ENCODE data around the gene ERCC2.
"Not testable (repeated sequence)": the region's sequence is repeated elsewhere in the genome, so short reads cannot be mapped to it uniquely, and the experiment has no call there.

ERCC2 gene

DNA sequence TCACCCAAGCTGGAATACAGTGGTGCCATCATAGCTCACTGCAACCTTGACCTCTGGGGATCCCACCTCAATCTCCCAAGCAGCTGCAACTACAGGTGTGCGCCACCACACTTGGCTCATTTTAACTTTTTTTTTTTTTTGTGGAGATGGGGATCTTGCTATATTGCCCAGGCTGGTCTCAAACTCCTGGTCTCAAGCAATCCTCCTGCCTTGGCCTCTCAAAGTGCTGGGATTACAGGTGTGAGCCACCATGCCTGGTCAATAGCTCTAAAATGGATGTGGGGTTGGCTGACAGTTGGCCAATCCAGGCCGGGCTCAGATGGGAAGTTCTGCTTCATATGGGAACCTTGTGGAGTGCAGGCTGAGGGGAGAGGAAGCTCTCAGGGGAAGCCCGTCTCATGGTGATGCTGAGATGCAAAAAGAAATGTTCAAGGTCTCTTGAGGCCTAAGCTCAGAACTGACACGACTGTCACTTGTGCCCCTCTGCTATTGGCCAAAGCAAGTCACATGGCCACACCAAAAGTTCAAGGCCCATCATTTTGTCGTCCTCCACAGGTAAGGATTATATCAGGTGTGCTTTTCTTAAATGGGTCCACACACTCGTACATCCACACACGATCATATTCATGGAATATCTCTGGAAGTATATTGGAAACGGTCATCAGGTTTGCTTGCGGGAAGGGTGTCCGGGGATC, 36.6 kb downstream of the ERCC2 start:
- DNase-seq (ENCODE audit: low read depth), result no peak

GRCh38 chr19:45331411-45331810, 39.0 kb downstream of the ERCC2 start:
- DNase-seq (ENCODE audit: low read depth), result no peak

DNA sequence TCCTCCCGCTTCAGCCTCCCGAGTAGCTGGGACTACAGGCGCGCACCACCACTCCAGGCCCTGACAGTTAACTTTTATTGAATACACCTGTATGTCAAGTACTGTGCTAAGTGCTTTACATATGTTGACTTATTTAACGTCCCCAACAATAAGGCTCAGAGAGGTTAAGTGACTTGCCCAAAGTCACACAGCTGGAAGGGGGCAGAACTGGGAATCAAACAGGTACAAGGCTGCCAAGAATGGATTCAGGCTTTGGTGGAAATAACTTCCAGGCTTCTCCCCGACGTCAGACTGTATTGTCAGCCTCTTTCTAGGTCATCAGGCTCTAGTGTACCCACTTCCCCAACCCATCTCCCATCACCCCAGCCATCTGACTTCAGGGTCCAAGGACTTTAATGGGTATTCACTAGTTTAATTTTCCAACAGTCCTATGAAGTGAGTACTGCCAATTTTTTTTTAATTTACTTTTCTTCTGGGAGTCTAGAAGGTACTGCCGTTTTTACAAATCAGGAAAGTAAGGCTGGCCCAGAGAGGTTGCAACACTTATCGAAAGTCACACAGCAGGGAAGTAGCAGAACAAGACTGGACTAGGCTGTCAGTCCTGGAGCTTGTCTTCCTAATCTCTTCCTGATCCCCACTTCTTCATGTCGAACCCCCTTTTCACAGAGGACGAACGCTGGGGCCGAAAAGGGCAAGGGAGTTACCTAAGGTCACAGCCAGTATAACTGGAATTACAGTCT, 42.8 kb downstream of the ERCC2 start:
- DNase-seq (ENCODE audit: low read depth), result no peak

GRCh38 chr19:45324349-45324907, 45.9 kb downstream of the ERCC2 start:
- DNase-seq (ENCODE audit: low read depth), result no peak

GRCh38 chr19:45323671-45324081, 46.7 kb downstream of the ERCC2 start:
- DNase-seq (ENCODE audit: low read depth), result no peak

GRCh38 chr19:45322744-45323281, 47.6 kb downstream of the ERCC2 start, which contains the start of gene CKM:
Gene CKM, minus strand, starts transcription at chr19:45322875. Its CDS starts 3,162 bp downstream, at chr19:45319713.
- DNase-seq (ENCODE audit: low read depth), result no peak

DNA sequence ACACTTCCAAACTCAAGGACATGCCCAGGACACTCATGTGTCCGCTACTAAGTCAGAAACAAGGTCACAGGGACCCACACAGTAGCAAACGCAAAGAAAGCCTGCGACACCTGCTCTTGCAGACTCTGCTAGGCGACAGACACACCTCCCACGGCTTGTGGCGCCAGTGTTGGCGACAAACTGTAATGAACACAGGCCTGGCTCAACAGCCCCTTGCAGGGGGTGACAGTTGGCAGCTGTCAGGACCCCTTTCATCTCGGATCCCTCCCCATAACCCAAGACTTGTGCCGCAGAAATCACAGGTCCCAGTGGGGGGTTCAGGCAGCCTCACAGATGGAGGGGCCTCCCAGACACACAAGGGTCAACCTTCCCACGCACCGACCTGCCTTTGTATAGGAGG, 48.1 kb downstream of the ERCC2 start:
- DNase-seq (ENCODE audit: low read depth), result no peak

- no peak for DNase-seq (ENCODE audit: low read depth)
These were observed 48.5 kb downstream of the ERCC2 start for GRCh38 chr19:45321848-45322247.

- no peak for DNase-seq (ENCODE audit: low read depth)
These were observed 49.2 kb downstream of the ERCC2 start for GRCh38 chr19:45320997-45321775.

DNA sequence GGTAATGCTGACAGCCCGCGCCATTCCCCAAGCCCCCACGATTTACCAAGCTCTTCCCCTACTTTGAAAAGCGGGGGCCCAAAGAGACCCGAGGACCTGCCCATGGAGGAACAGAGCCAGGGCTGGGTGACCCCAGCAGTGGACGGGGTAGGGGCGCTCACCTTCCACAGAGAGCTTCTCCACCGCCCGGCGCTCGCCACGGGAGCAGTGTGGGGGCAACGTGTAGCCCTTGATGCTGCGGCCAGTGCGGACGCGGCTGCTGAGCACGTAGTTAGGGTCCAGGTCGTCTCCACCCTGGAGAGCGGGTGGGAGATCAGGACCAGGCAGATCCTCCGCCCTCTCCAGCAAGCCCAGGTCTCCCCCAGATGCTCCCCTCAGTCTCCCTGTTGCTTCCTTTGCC, 55.1 kb downstream of the ERCC2 start:
- no peak for DNase-seq (ENCODE audit: low read depth)

GRCh38 chr19:45314708-45315245, 55.6 kb downstream of the ERCC2 start:
- DNase-seq (ENCODE audit: low read depth), result no peak

DNA sequence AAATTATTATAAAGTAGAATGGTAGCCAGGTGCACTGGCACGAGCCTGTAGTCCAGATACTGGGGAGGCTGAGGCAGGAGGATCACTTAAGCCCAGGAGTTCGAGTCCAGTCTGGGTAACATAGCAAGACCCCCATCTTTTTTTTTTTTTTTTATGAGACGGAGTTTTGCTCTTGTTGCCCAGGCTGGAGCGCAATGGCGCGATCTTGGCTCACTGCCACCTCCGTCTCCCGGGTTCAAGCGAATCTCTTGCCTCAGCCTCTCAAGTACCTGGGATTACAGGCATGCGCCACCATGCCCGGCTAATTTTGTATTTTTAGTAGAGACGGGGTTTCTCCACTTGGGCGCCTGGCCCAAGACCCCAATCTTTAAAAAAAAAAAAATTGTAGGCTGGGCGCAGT, 58.1 kb downstream of the ERCC2 start:
- DNase-seq (ENCODE audit: low read depth), result not testable (repeated sequence)

DNA sequence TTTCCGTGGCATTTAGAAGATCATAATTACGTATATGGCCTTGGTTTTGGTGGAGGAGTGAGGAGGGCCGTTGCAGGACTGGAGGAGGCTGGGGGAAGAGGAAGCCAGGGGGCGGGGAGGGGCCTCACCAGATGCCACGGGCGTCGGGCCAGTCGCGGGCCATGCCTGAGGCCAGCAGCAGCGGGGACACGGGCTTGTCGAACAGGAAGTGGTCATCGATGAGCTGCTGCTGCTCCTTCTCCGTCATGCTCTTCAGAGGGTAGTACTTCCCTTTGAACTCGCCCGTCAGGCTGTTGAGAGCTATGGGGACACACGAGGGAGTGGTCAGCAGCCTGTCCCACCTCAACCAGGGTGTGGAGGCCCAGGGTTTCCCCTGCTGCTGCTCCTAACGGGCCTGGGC, 58.8 kb downstream of the ERCC2 start:
- no peak for DNase-seq (ENCODE audit: low read depth)

DNA sequence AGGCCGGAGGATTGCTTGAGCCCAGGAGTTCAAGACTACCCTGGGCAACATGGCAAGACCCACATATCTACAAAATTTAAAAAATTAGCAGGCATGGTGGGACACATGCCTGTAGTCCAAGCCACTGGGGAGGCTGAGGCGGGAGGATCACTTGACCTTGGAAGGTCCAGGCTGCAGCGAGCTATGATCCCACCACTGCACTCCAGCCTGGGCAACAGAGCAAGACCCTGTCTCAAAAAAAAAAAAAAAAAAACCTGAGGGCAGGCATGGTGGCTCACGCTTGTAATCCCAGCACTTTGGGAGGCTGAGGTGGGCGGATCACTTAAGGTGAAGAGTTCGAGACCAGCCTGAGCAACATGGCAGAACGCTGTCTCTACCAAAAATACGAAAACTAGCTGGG, 61.1 kb downstream of the ERCC2 start:
- not testable (repeated sequence) for DNase-seq (ENCODE audit: low read depth)

DNA sequence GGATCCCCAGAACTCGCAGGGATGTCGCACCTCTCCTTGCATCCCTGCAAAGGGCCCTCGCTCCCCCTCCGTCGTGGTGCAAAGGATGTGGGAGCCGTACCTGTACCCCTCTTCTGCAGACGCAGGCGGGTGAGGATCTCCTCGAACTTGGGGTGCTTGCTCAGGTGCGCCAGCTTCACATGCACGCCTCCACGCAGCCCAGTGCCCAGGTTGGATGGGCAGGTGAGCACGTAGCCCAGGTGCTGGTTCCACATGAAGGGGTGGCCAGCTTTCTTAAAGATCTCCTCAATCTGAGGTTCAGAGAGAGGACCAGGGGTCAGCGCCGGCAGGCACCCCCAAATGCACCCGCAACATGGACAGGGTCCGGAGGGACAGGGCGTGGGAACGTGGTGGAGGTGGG, 63.0 kb downstream of the ERCC2 start:
- no peak for DNase-seq (ENCODE audit: low read depth)

DNA sequence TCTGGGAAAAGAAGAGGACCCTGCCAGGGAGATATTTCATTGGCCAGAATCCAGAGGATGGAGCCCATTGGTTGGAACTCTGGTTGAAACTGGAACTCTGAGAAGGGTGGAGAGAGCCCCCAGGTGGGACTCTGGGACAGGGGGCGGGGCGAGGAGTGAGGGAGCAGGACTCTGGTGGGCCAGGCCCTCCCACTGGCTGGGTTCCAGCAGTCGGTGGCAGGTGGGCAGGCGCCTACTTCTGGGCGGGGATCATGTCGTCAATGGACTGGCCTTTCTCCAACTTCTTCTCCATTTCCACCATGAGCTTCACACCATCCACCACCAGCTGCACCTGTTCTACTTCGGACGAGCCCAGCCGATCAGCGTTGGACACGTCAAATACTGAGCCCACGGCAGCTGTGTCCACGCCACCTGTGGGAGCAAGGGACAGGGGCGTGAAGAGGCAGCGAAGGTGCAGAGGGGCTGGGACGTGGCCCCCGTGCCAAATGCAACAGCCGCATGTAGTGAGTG, 63.8 kb downstream of the ERCC2 start:
- no peak for DNase-seq (ENCODE audit: low read depth)

DNA sequence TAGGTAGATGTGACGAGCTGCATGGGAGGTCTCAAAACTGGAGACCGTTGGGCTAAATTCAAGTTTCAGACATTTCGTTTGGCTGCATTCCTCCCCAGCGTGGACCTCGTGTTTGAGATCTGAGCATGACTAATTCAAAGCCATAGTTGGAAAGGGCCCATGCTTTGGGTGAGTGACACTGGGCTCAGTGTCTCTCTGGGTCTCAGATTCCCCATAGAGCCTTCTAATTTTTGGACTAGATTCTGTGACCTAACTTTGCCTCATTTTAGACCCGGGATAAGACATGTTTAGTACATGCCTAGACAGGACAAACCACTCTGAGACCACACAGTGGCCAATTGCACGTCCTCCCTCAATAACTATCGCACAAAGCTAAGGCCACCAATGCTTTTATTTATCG, 64.3 kb downstream of the ERCC2 start:
- DNase-seq (ENCODE audit: low read depth), result no peak

DNA sequence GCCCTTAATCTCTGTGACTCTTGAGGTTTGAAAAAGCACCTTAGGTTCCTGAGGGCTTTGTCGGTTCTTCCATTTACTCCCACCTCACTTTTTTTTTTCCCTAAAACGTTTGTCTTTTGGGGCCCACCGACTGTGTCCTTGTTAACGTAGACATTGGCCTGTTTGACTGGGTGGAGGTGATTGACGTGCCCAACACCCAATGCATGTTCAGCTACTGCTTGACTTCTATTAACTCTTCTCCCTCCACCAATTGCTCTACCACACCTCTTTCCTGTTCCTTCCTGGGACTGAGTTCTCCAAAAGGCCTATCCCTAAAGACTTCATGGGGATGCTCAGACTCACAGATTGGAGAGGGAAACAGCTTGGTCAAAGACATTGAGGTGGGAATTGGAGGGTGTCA, 65.0 kb downstream of the ERCC2 start:
- DNase-seq (ENCODE audit: low read depth), result no peak

DNA sequence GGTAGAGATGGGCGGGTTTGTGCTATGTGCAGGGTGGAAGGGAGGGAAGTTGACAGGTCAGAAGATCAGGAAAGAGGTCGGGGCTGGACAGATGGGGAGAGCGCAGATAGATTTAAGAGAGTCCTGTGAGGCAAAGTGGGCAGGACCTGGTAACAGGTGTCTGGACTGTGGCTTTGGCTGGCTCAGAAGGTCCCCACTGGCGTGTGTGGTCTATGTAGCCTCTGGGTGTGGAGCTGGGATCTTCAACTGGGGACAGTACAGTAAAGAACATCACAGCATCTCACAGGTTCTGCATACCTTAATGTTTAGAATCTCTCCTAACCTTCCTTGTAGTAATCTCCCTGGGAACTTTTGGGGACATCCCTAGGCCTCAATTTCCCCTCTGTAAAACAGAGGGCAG, 65.4 kb downstream of the ERCC2 start:
- DNase-seq (ENCODE audit: low read depth), result no peak

DNA sequence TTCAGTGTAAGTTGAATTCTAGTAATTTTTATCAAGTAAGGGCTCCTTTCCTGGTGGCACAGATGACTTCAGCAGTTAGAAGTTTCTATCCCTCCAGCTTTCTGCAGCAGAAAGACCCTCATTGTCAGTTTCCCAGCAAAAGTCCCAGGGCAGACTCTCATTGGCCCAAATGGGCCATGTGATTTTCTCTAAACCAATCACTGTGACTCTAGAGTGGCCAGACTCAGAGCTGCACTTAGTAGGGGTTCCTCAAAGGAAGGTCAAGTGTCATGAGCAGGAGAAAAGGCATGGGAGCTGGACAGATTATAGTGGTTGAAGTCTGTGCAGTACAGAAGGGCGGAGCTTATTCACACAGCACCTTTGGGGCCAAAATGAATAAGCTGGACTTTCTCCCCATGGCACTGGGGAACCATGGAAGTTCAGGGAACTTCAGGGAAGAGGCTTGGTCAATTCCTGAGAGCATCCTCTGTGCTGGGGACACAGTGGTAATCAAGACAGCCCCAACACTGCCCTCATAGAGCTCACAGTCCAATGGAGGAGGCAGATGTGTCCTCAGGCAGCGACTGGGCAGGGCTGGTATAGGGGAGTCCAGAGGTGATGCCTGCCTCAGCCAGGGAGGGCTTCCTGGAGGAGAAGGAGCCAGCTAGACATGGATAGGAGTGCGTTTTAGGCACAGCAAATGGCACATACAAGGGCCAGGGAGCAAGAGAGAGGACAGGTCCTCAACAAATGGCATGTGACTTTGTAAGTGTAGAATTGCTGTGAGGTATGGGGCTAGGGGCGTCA, 66.0 kb downstream of the ERCC2 start:
- DNase-seq (ENCODE audit: low read depth), result no peak
